ENCODE data around the gene CLDN9. TPM values are rescaled to one million over a fixed set of nuclear protein-coding genes. Genes with fewer than 3 reads are reported as not detected.

CLDN9 gene
- total and polyA plus RNA-seq, 9 of the 15 experiments (the other 6 are each of a cell fraction or from before 2014, with no cell fraction given), result 0.12 to 0.44 (median 0.22) TPM; not detected in 4

GRCh38 chr16:3007059-3007956 is 5.4 kb upstream of the CLDN9 start (continued):
- no peak for TF ChIP-seq NFYB (IDR thresholded peaks at IDR 0.05; ENCODE audit: extremely low read depth, insufficient read length)
- no peak for TF ChIP-seq ZNF77 (CRISPR knock-in tag; IDR thresholded peaks at IDR 0.05)
- TF ChIP-seq ZNF140 (CRISPR knock-in tag; IDR thresholded peaks at IDR 0.05), result no peak
- TF ChIP-seq, protein P1, sequence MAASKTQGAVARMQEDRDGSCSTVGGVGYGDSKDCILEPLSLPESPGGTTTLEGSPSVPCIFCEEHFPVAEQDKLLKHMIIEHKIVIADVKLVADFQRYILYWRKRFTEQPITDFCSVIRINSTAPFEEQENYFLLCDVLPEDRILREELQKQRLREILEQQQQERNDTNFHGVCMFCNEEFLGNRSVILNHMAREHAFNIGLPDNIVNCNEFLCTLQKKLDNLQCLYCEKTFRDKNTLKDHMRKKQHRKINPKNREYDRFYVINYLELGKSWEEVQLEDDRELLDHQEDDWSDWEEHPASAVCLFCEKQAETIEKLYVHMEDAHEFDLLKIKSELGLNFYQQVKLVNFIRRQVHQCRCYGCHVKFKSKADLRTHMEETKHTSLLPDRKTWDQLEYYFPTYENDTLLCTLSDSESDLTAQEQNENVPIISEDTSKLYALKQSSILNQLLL (CRISPR knock-in tag; IDR thresholded peaks at IDR 0.05; ENCODE audit: borderline replicate concordance), result no peak
- no peak for TF ChIP-seq ESRRA (IDR thresholded peaks at IDR 0.05; ENCODE audit: borderline replicate concordance, low read depth)
- TF ChIP-seq ZC3H8 (IDR thresholded peaks at IDR 0.05), result no peak
- no peak for TF ChIP-seq HCFC1 (IDR thresholded peaks at IDR 0.05; ENCODE audit: low read depth, low read length)
- no peak for TF ChIP-seq E2F3 (CRISPR knock-in tag; IDR thresholded peaks at IDR 0.05)
- TF ChIP-seq COPS2 (conservative IDR thresholded peaks at IDR 0.05), result no peak
- TF ChIP-seq ZMIZ1 (IDR thresholded peaks at IDR 0.05; ENCODE audit: low read depth in 2 of 2, low read length in 2 of 2), result no peak
- 0 out of 2 replicates have a peak, but pooled peaks have one; percentile 20 for TF ChIP-seq ZNF717 (CRISPR knock-in tag; IDR thresholded peaks at IDR 0.05)
- TF ChIP-seq, protein P2, sequence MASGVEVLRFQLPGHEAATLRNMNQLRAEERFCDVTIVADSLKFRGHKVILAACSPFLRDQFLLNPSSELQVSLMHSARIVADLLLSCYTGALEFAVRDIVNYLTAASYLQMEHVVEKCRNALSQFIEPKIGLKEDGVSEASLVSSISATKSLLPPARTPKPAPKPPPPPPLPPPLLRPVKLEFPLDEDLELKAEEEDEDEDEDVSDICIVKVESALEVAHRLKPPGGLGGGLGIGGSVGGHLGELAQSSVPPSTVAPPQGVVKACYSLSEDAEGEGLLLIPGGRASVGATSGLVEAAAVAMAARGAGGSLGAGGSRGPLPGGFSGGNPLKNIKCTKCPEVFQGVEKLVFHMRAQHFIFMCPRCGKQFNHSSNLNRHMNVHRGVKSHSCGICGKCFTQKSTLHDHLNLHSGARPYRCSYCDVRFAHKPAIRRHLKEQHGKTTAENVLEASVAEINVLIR (CRISPR knock-in tag; IDR thresholded peaks at IDR 0.05), result no peak
- TF ChIP-seq, protein P3, sequence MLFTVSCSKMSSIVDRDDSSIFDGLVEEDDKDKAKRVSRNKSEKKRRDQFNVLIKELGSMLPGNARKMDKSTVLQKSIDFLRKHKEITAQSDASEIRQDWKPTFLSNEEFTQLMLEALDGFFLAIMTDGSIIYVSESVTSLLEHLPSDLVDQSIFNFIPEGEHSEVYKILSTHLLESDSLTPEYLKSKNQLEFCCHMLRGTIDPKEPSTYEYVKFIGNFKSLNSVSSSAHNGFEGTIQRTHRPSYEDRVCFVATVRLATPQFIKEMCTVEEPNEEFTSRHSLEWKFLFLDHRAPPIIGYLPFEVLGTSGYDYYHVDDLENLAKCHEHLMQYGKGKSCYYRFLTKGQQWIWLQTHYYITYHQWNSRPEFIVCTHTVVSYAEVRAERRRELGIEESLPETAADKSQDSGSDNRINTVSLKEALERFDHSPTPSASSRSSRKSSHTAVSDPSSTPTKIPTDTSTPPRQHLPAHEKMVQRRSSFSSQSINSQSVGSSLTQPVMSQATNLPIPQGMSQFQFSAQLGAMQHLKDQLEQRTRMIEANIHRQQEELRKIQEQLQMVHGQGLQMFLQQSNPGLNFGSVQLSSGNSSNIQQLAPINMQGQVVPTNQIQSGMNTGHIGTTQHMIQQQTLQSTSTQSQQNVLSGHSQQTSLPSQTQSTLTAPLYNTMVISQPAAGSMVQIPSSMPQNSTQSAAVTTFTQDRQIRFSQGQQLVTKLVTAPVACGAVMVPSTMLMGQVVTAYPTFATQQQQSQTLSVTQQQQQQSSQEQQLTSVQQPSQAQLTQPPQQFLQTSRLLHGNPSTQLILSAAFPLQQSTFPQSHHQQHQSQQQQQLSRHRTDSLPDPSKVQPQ (CRISPR knock-in tag; IDR thresholded peaks at IDR 0.05; ENCODE audit: borderline replicate concordance), result no peak
- TF ChIP-seq SRSF1 (IDR thresholded peaks at IDR 0.05; ENCODE audit: low read depth, low read length), result no peak
- no peak for TF ChIP-seq THRAP3 (IDR thresholded peaks at IDR 0.05; ENCODE audit: borderline replicate concordance)
- no peak for TF ChIP-seq ZNF57 (CRISPR knock-in tag; IDR thresholded peaks at IDR 0.05)
- TF ChIP-seq TCF15 (CRISPR knock-in tag; IDR thresholded peaks at IDR 0.05), result no peak; the same call in 1 of the 2 replicates
- no peak for TF ChIP-seq ZNF24 (IDR thresholded peaks at IDR 0.05)
- peak; percentile 41 for TF ChIP-seq MEF2D (tag; conservative IDR thresholded peaks at IDR 0.05; ENCODE audit: low read depth)
